Ovary (tissue), 3 donors: Measurements from ENCODE around the gene HSFX2.

Source experiments
- EP300 ChIP-seq: sonication (generic); formaldehyde crosslinking; IDR thresholded peaks from one replicate; pipeline ENCODE4 v1.6.1; 2017; ENCODE audit warnings: antibody characterized with exemption
- POLR2A ChIP-seq: fragments of 450-650 bp; IDR thresholded peaks from one replicate; pipeline ENCODE4 v1.6.1; 2017; ENCODE audit warnings: antibody characterized with exemption, mild to moderate bottlenecking, moderate library complexity
- TF ChIP-seq, protein P1 (sequence below), 3 donors: fragments of 450-650 bp in 2 of 3; fragments of 200-600 bp in 1 of 3; IDR thresholded peaks; one replicate each; pipeline versions ENCODE4 v1.5.1 to v1.8.0; 2016 to 2022; ENCODE audit warnings: antibody characterized with exemption in 3 of 3, mild to moderate bottlenecking in 1 of 3
- donor health status: DM: no; HTN: no; CAD: no.

GRCh38 chrX:149572743-149573142 is 22.4 kb downstream of the HSFX2 start:
- TF ChIP-seq, protein P1, sequence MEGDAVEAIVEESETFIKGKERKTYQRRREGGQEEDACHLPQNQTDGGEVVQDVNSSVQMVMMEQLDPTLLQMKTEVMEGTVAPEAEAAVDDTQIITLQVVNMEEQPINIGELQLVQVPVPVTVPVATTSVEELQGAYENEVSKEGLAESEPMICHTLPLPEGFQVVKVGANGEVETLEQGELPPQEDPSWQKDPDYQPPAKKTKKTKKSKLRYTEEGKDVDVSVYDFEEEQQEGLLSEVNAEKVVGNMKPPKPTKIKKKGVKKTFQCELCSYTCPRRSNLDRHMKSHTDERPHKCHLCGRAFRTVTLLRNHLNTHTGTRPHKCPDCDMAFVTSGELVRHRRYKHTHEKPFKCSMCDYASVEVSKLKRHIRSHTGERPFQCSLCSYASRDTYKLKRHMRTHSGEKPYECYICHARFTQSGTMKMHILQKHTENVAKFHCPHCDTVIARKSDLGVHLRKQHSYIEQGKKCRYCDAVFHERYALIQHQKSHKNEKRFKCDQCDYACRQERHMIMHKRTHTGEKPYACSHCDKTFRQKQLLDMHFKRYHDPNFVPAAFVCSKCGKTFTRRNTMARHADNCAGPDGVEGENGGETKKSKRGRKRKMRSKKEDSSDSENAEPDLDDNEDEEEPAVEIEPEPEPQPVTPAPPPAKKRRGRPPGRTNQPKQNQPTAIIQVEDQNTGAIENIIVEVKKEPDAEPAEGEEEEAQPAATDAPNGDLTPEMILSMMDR (IDR thresholded peaks at IDR 0.05) = no peak
- TF ChIP-seq EP300 (no peak), POLR2A (no peak)
